HUES48 (cell line): ENCODE measurements around the gene ZRANB3.
"Not testable (repeated sequence)": the region's sequence is repeated elsewhere in the genome, so short reads cannot be mapped to it uniquely, and the experiment has no call there.

Source experiments
- H3K27ac ChIP-seq: one replicate; pipeline ENCODE4 v1.7.0; 2013; ENCODE audit warnings: low read depth, low read length, inconsistent platforms
- H3K27me3 ChIP-seq: 2 replicates; pipeline ENCODE4 v1.6.1; 2013; ENCODE audit warnings: mild to moderate bottlenecking, low read length; ENCODE audit not compliant: control insufficient read depth, insufficient read depth
- H3K36me3 ChIP-seq: 2 replicates; pipeline ENCODE4 v1.6.1; 2013; ENCODE audit warnings: low read length; ENCODE audit not compliant: control insufficient read depth, insufficient read depth
- H3K4me1 ChIP-seq: 2 replicates; pipeline ENCODE4 v1.6.1; 2013; ENCODE audit warnings: mild to moderate bottlenecking, low read length; ENCODE audit not compliant: control insufficient read depth, insufficient read depth
- H3K4me3 ChIP-seq: 2 replicates; pipeline ENCODE4 v1.5.1; 2013; ENCODE audit warnings: mild to moderate bottlenecking, low read depth, low read length
- H3K9ac ChIP-seq: 2 replicates; pipeline ENCODE4 v1.6.1; 2013; ENCODE audit warnings: mild to moderate bottlenecking, low read depth, low read length, moderate library complexity
- H3K9me3 ChIP-seq: 2 replicates; pipeline ENCODE4 v1.6.1; 2013; ENCODE audit warnings: low read length; ENCODE audit not compliant: control insufficient read depth, insufficient read depth

Gene ZRANB3

DNA sequence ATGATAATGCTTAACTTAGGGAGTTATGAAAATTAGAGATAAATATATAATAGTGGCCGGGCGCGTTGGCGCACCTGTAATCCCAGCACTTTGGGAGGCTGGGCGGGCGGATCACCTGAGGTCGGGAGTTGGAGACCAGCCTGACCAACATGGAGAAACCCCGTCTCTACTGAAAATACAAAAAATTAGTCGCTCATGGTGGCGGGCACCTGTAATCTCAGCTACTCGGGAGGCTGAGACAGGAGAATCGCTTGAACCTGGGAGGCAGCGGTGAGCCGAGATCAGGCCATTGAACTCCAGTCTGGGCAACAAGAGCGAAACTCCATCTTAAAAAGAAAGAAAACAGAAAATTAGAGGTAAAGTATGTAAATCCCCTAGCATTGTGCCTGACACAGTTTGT, 2.5 kb upstream of the ZRANB3 start:
- not testable (repeated sequence) for H3K4me1 ChIP-seq, H3K9me3 ChIP-seq, H3K27me3 ChIP-seq, H3K4me3 ChIP-seq, H3K36me3 ChIP-seq, H3K27ac ChIP-seq, H3K9ac ChIP-seq

DNA sequence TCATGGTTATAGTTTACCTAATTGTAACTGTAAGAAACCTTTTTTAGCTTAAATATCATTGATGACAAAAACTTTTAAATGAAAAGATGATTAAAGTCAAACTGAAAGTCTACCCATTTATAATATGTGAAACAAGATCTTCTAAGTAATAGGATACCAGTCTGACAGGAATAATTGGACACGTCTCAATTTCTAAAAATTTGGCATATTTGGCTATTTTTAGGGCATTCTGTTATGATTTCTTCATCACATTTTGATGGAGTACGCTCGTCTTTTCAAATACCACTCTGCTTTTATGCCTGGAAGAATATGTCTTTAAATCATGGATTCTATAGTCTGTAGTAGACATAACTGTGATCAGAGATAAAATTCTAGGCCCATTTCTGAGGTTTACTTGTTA, 1.6 kb upstream of the ZRANB3 start:
- Histone ChIP-seq H3K4me3 (peak overlapping the region; percentile 90), H3K36me3 (no peaks in the 10 kb centered on the region)

DNA sequence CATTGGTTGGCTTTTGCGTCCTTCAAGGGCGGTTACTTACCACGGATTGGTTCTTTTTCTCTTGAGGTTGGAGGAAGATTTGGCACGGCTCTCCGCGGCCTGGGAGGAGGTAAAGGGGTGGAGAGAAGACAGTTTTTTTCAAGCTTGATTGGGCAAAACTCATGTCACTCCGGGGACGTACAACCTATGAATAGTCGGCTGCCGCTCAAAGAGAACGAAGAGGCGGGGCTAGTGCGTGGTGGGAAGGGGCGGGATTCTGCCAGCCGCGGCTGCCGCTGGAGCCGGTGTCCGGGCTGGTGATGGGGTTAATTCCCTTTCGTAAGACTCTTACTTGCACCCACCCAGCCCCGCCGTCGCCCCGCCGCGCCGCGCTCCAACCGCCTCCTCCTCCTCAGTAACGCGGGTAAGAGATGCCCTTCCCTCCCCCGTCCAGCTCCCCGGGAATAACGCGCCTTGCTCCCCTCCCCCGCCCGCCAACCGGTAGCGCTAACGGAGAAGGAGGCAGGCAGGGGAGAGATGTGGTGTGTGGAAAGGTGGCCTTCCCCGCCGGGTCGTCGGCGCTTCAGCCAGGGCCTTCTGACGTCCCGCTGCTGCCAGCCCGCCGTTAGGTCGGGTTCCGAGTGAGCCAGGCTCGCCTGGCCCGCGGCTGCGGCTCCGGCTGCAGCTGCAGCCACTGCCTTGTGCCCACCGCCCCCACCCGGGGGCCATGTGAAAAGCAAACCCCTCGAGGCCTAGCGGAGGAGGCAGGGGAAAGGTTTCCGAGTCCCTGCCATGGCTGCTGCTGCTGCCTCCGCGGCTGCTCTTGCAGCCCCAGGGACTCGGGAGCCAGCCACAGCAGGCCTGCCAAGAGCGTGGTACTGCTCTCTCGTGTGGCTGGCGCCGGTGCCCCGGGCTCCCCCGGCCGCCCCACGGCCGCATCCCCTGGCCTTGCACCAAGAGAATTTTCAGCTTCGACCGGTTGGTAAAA, 496 bp upstream of the ZRANB3 start, which contains the start of gene R3HDM1:
R3HDM1 (plus strand) TSS at position 254 of the 967 bp plus-strand sequence. CDS start 73,362 bp downstream, outside the sequence.
- Histone ChIP-seq H3K4me1 (no peaks in the 10 kb centered on the region), H3K27me3 (no peaks in the 10 kb centered on the region), H3K4me3 (peak within 1 kb of the TSS; percentile 90), H3K9me3 (0 out of 2 replicates have a peak, but pooled peaks cover 2% of the 10 kb centered on the region), H3K9ac (peak within 1 kb of the TSS; percentile 93), H3K27ac (peak within 1 kb of the TSS; percentile 94), H3K36me3 (no peaks in the 10 kb centered on the region)

More for the DNA sequence above, 1.6 kb upstream of the ZRANB3 start:
- Histone ChIP-seq H3K27me3 (no peaks in the 10 kb centered on the region), H3K4me1 (no peaks in the 10 kb centered on the region), H3K9me3 (peaks cover 7% of the 10 kb centered on the region; the same call in 1 of the 2 replicates), H3K27ac (no peak overlapping the region), H3K9ac (no peak overlapping the region)

DNA sequence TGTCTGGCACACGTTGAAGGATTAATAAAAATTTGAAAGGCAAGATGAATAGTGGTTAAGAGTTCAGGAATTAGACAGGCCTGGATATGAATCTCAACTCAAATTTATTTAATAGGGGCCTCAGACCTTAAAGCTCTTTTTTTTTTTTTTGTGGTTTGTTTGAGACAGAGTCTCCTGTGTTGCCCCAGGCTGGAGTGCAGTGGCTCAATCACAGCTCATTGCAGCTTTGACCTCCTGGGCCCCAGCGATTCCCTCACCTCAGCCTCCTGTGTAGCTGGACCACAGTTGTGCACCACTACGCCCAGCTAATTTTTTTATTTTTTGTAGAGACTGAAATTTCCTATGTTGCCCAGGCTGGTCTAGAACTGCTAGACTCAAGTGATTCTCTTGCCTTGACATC, 3.0 kb downstream of the ZRANB3 start:
- Histone ChIP-seq H3K27me3 (no peaks in the 10 kb centered on the region), H3K4me3 (no peak overlapping the region), H3K9me3 (no peaks in the 10 kb centered on the region), H3K9ac (no peak overlapping the region), H3K4me1 (no peaks in the 10 kb centered on the region), H3K27ac (no peak overlapping the region), H3K36me3 (peaks cover 5% of the 10 kb centered on the region; the same call in 1 of the 2 replicates)

DNA sequence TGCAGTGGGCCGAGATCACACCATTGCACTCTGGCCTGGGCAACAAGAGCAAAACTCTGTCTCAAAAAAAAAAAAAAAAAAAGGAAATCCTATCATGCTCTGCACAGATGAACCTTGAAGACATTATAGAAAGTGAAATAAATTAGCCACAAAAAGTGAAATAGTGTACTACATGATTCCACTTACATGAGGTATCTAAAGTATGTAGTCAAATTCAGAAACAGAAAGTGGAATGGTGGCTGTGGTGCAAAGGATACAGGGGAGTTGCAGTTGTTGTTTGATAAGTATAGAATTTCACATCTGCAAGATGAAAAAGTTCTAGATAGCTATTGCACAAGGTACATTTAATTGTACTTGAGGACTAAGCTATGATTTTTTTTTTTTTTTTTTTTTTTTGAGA, 5.2 kb downstream of the ZRANB3 start:
- no peaks in the 10 kb centered on the region for H3K27me3 ChIP-seq
- H3K9me3 ChIP-seq, result no peaks in the 10 kb centered on the region; the same call in 1 of the 2 replicates
- H3K36me3 ChIP-seq, result peaks cover 5% of the 10 kb centered on the region; the same call in 1 of the 2 replicates
- H3K27ac ChIP-seq, result no peak overlapping the region
- H3K4me3 ChIP-seq, result no peak overlapping the region
- H3K4me1 ChIP-seq, result no peaks in the 10 kb centered on the region
- H3K9ac ChIP-seq, result no peak overlapping the region

DNA sequence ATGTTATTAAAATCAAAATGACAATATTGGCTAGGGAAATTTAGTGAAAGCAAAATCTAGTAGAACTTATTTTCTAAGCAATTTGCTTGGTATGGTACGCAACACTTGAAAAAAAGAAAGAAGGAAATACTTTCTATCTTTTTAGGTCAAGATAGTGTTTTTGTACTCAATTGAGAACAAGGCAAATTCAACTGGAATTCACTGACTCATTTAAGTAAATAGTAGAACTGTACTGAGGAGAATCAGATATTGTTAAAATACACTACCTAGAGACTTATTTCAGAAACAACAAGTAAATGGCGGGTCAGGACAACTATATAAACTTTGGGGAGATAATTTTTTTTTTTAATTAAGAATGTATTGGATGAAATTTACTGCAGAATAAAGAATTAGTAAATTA, 18.9 kb downstream of the ZRANB3 start:
- Histone ChIP-seq H3K4me1 (no peaks in the 10 kb centered on the region), H3K4me3 (no peak overlapping the region), H3K27me3 (no peaks in the 10 kb centered on the region), H3K9ac (no peak overlapping the region), H3K9me3 (peaks cover 27% of the 10 kb centered on the region), H3K27ac (no peak overlapping the region), H3K36me3 (no peaks in the 10 kb centered on the region)

DNA sequence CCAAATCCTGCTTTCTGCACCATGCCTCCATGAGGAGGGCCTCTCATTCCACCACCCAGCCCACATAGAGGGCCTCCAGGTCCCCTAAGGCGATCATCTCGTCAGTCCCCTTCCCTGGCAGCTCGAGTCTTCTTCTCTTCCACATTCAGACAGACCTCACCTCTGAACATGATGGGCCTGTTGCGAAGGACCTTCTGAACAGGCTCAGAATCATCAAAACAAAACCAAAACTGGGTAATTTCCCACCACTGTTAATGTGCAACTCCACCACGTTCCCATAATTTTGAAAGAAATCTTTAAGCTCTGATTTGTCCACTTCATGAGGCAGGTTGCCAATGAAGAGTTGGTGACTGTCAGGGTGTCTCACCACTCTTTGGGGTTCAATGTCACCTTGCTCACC, 20.4 kb downstream of the ZRANB3 start:
- Histone ChIP-seq H3K9ac (no peak overlapping the region), H3K9me3 (peaks cover 12% of the 10 kb centered on the region; the same call in 1 of the 2 replicates), H3K4me3 (no peak overlapping the region), H3K4me1 (no peaks in the 10 kb centered on the region), H3K36me3 (no peaks in the 10 kb centered on the region), H3K27me3 (no peaks in the 10 kb centered on the region), H3K27ac (no peak overlapping the region)

DNA sequence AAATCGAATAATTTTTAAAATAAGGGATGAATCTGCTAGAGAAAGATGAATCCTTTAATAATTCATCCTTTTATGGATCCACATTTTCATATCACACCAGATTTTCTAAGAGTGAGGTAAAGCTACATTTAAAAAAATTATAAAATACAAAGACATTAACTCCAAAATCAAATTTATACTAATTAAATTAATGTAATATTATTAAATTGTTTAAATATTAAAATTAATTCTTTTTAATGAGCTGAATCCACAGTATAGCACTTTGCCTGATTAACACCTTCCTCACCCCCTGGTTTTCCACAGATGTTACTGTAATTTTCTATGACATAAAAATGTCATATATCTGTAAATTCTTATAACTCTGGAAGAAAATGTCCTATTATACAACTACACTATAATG, 26.2 kb downstream of the ZRANB3 start:
- Histone ChIP-seq H3K36me3 (0 out of 2 replicates have a peak, but pooled peaks cover 5% of the 10 kb centered on the region), H3K9me3 (peaks cover 7% of the 10 kb centered on the region), H3K9ac (no peak overlapping the region), H3K4me3 (no peak overlapping the region), H3K4me1 (no peaks in the 10 kb centered on the region), H3K27me3 (no peaks in the 10 kb centered on the region), H3K27ac (no peak overlapping the region)

DNA sequence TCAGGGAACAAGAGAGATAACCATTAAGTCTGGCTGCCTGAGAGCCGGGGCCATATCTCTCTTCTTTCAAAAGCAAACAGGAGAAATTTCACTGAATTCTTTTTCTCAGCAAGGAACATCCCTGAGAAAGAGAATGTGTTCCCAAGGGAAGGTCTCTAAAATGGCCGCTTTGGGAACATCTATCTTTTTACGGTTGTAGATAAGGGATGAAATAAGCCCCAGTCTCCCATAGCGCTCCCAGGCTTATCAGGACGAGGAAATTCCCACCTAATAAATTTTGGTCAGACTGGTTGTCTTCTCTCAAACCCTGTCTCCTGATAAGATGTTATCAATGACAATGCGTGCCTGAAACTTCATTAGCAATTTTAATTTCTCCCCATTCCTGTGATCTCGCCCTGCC, 32.4 kb downstream of the ZRANB3 start:
- not testable (repeated sequence) for H3K4me1 ChIP-seq, H3K9ac ChIP-seq, H3K27me3 ChIP-seq, H3K4me3 ChIP-seq, H3K27ac ChIP-seq
- Histone ChIP-seq H3K9me3 (peaks cover 18% of the 10 kb centered on the region), H3K36me3 (peaks cover 19% of the 10 kb centered on the region; the same call in 1 of the 2 replicates)

DNA sequence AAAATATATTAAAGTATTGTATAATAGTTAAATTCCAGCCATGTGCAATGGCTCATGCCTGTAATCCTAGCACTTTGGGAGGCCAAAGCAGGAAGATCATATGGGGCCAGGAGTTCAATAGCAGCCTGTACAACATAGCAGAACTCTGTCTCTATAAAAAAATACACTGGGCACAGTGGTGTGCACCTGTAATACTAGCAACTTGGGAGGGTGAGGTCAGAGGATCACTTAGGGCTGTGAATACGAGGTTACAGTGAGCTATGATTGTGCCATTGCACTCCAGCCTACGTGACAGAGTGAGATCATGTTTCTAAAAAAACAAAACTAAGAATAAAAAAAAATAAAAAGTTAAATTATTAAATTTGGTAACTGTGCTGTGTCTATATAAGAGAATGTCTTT, 36.1 kb downstream of the ZRANB3 start:
- no peaks in the 10 kb centered on the region for H3K27me3 ChIP-seq
- peaks cover 15% of the 10 kb centered on the region; the same call in 1 of the 2 replicates for H3K36me3 ChIP-seq
- H3K4me3 ChIP-seq, result no peak overlapping the region
- no peaks in the 10 kb centered on the region for H3K4me1 ChIP-seq
- no peak overlapping the region for H3K9ac ChIP-seq
- H3K27ac ChIP-seq, result no peak overlapping the region
- H3K9me3 ChIP-seq, result peaks cover 12% of the 10 kb centered on the region

DNA sequence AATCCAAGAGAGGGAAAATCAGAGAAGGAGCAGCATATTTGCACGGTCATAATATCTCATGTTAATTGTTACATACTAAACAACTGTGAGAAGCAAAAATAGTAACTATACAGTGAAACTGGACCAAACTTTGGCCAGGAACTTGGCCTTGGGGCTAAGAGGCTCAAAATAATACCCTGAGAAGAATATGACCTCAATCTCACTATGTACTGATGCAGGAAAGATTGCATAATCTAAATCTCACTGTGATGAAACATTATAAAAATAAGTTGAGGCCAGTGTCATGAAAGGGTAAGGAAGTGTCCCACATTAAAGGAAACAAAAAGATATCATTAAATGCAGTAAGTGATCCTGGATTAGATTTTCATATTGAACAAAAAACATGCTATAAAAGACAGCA, 36.5 kb downstream of the ZRANB3 start:
- H3K27ac ChIP-seq, result no peak overlapping the region
- H3K27me3 ChIP-seq, result no peaks in the 10 kb centered on the region
- H3K4me1 ChIP-seq, result no peaks in the 10 kb centered on the region
- H3K9me3 ChIP-seq, result peaks cover 8% of the 10 kb centered on the region
- no peak overlapping the region for H3K4me3 ChIP-seq
- H3K9ac ChIP-seq, result no peak overlapping the region
- H3K36me3 ChIP-seq, result peaks cover 11% of the 10 kb centered on the region; the same call in 1 of the 2 replicates
